ENCODE data around the gene GRID1. TPM values are rescaled to one million over a fixed set of nuclear protein-coding genes. Genes with fewer than 3 reads are reported as not detected.

Gene GRID1
- total RNA-seq, 1 experiment from 2014 or later = 0.37 TPM

DNA sequence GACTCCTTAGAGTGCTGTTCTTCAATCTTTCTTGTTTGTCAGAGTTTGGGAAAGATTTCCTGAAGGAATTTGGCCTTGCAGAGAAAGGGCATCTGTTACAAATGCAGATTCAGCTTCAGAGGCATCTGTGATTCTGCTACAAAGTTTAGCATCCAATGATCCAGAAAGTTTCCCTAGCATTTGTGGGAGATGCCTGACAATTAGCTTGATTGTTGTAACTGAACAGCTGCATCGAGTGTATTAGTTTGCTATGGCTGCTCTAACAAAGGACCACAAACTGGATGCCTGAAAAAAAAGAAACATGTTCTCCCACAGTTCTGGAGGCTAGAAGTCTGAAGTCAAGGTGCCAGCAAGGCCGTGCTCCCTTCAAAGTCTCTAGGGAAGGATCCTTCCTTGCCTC lies 365.1 kb downstream of the GRID1 start:
- POLR2A ChIA-PET = no interaction called here
- CTCF ChIA-PET = no interaction called here
- Mint-ChIP-seq H3K4me3 (no peak overlapping the region), H3K4me1 (no peaks in the 10 kb centered on the region), H3K27ac (no peak overlapping the region), H3K9me3 (peaks cover 13% of the 10 kb centered on the region), H3K27me3 (ENCODE audit: low read depth) (no peaks in the 10 kb centered on the region), H3K36me3 (no peaks in the 10 kb centered on the region)
- ATAC-seq = no peak
- TF ChIP-seq, protein P1, sequence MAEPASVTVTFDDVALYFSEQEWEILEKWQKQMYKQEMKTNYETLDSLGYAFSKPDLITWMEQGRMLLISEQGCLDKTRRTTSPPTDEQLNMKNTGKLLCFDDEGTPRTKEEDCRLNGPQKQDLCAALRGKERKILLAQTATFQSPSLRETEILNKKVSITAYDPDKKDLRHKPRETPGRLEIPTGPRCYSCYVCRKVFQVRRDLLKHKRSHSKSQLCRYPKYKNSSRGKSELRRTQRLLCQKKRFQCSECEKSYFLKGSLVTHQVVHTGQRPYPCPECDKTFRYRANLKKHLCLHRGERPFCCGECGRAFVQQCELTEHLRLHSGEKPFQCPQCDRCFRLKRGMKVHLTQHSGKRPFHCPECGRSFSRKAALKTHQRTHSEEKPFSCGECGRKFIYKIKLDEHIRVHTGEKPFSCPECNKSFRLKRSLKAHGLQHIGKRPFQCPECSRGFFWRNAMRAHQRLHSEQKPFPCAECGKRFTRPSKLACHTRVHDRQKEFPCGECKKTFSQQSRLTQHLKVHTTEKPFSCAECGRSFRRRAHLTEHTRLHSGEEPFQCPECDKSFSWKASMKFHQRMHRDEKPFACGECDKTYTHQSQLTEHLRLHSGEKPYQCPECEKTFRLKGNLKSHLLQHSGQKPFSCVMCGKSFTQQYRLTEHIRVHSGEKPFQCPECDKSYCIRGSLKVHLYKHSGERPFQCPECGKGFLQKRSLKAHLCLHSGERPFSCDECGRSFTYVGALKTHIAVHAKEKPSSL (CRISPR knock-in tag; conservative IDR thresholded peaks at IDR 0.05) = no peak
- TF ChIP-seq, protein P2, sequence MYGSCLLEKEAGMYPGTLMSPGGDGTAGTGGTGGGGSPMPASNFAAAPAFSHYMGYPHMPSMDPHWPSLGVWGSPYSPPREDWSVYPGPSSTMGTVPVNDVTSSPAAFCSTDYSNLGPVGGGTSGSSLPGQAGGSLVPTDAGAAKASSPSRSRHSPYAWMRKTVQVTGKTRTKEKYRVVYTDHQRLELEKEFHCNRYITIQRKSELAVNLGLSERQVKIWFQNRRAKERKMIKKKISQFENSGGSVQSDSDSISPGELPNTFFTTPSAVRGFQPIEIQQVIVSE (CRISPR knock-in tag; IDR thresholded peaks at IDR 0.05; ENCODE audit: borderline replicate concordance) = no peak
- TF ChIP-seq FOXJ3 (CRISPR knock-in tag; IDR thresholded peaks at IDR 0.05; ENCODE audit: borderline replicate concordance) (no peak), ELF4 (CRISPR knock-in tag; IDR thresholded peaks at IDR 0.05; ENCODE audit: low read depth) (no peak), SMAD4 (CRISPR knock-in tag; IDR thresholded peaks at IDR 0.05) (no peak), GABPB1 (CRISPR knock-in tag; IDR thresholded peaks at IDR 0.05) (no peak), ESRRA (CRISPR knock-in tag; IDR thresholded peaks at IDR 0.05; ENCODE audit: borderline replicate concordance) (no peak), ZNF263 (CRISPR knock-in tag; IDR thresholded peaks at IDR 0.05; ENCODE audit: low read depth) (no peak)
- TF ChIP-seq, protein P3, sequence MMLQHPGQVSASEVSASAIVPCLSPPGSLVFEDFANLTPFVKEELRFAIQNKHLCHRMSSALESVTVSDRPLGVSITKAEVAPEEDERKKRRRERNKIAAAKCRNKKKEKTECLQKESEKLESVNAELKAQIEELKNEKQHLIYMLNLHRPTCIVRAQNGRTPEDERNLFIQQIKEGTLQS (CRISPR knock-in tag; conservative IDR thresholded peaks at IDR 0.05) = no peak
- TF ChIP-seq, protein P4, sequence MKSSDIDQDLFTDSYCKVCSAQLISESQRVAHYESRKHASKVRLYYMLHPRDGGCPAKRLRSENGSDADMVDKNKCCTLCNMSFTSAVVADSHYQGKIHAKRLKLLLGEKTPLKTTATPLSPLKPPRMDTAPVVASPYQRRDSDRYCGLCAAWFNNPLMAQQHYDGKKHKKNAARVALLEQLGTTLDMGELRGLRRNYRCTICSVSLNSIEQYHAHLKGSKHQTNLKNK (CRISPR knock-in tag; IDR thresholded peaks at IDR 0.05) = no peak
- no peak for DNase-seq (ENCODE audit: low spot score)

DNA sequence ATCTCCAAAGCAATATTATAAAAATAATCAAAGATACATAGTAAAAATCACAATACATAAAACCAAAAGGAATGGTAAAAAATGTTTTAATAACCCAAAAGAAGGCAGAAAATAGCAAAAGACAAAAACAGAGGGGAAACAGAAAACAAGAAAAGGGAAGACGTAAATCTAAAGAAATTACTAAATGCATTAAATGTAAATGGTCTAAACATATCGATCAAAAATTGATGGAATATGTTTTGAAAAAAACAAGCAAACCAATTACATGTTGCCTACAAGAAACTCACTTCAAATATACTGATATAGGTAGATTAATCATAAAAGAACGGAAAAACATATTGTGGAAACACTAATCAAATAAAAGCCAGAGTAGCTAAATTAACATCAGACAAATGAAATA lies 369.1 kb downstream of the GRID1 start:
- ATAC-seq (no peak), DNase-seq (ENCODE audit: low spot score) (no peak)
- no peaks in the 10 kb centered on the region for H3K36me3 Mint-ChIP-seq
- POLR2A ChIA-PET = no interaction called here
- no peak for TF ChIP-seq CREM (CRISPR knock-in tag; IDR thresholded peaks at IDR 0.05)
- no peak for TF ChIP-seq ESRRA (CRISPR knock-in tag; IDR thresholded peaks at IDR 0.05; ENCODE audit: borderline replicate concordance)
- TF ChIP-seq OVOL2 (CRISPR knock-in tag; IDR thresholded peaks at IDR 0.05; ENCODE audit: borderline replicate concordance) = no peak
- no peak for TF ChIP-seq GRHL2 (CRISPR knock-in tag; IDR thresholded peaks at IDR 0.05; ENCODE audit: insufficient replicate concordance, severe bottlenecking)
- TF ChIP-seq, protein P5, sequence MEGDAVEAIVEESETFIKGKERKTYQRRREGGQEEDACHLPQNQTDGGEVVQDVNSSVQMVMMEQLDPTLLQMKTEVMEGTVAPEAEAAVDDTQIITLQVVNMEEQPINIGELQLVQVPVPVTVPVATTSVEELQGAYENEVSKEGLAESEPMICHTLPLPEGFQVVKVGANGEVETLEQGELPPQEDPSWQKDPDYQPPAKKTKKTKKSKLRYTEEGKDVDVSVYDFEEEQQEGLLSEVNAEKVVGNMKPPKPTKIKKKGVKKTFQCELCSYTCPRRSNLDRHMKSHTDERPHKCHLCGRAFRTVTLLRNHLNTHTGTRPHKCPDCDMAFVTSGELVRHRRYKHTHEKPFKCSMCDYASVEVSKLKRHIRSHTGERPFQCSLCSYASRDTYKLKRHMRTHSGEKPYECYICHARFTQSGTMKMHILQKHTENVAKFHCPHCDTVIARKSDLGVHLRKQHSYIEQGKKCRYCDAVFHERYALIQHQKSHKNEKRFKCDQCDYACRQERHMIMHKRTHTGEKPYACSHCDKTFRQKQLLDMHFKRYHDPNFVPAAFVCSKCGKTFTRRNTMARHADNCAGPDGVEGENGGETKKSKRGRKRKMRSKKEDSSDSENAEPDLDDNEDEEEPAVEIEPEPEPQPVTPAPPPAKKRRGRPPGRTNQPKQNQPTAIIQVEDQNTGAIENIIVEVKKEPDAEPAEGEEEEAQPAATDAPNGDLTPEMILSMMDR (IDR thresholded peaks at IDR 0.05) = no peak
- TF ChIP-seq, protein P6, sequence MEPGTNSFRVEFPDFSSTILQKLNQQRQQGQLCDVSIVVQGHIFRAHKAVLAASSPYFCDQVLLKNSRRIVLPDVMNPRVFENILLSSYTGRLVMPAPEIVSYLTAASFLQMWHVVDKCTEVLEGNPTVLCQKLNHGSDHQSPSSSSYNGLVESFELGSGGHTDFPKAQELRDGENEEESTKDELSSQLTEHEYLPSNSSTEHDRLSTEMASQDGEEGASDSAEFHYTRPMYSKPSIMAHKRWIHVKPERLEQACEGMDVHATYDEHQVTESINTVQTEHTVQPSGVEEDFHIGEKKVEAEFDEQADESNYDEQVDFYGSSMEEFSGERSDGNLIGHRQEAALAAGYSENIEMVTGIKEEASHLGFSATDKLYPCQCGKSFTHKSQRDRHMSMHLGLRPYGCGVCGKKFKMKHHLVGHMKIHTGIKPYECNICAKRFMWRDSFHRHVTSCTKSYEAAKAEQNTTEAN (CRISPR knock-in tag; IDR thresholded peaks at IDR 0.05) = no peak
- TF ChIP-seq, protein P7, sequence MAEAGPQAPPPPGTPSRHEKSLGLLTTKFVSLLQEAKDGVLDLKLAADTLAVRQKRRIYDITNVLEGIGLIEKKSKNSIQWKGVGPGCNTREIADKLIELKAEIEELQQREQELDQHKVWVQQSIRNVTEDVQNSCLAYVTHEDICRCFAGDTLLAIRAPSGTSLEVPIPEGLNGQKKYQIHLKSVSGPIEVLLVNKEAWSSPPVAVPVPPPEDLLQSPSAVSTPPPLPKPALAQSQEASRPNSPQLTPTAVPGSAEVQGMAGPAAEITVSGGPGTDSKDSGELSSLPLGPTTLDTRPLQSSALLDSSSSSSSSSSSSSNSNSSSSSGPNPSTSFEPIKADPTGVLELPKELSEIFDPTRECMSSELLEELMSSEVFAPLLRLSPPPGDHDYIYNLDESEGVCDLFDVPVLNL (CRISPR knock-in tag; IDR thresholded peaks at IDR 0.05; ENCODE audit: borderline replicate concordance, low read depth) = no peak
- TF ChIP-seq, protein P2 (CRISPR knock-in tag; IDR thresholded peaks at IDR 0.05; ENCODE audit: borderline replicate concordance) = no peak
- no peak for TF ChIP-seq ZNF396 (CRISPR knock-in tag; IDR thresholded peaks at IDR 0.05; ENCODE audit: borderline replicate concordance)
- TF ChIP-seq, protein P8, sequence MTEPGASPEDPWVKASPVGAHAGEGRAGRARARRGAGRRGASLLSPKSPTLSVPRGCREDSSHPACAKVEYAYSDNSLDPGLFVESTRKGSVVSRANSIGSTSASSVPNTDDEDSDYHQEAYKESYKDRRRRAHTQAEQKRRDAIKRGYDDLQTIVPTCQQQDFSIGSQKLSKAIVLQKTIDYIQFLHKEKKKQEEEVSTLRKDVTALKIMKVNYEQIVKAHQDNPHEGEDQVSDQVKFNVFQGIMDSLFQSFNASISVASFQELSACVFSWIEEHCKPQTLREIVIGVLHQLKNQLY (CRISPR knock-in tag; IDR thresholded peaks at IDR 0.05) = no peak
- TF ChIP-seq, protein P9, sequence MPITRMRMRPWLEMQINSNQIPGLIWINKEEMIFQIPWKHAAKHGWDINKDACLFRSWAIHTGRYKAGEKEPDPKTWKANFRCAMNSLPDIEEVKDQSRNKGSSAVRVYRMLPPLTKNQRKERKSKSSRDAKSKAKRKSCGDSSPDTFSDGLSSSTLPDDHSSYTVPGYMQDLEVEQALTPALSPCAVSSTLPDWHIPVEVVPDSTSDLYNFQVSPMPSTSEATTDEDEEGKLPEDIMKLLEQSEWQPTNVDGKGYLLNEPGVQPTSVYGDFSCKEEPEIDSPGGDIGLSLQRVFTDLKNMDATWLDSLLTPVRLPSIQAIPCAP (CRISPR knock-in tag; IDR thresholded peaks at IDR 0.05) = no peak
- TF ChIP-seq GABPB1 (CRISPR knock-in tag; IDR thresholded peaks at IDR 0.05) = no peak
- TF ChIP-seq FOXP1 (CRISPR knock-in tag; IDR thresholded peaks at IDR 0.05; ENCODE audit: borderline replicate concordance) = no peak
- TF ChIP-seq NFYB (CRISPR knock-in tag; conservative IDR thresholded peaks at IDR 0.05; ENCODE audit: low read depth) = no peak
- no peak for TF ChIP-seq EMX1 (CRISPR knock-in tag; IDR thresholded peaks at IDR 0.05)
- no peak for TF ChIP-seq SMAD3 (CRISPR knock-in tag; IDR thresholded peaks at IDR 0.05; ENCODE audit: borderline replicate concordance)
- no peak for TF ChIP-seq PRRX2 (CRISPR knock-in tag; IDR thresholded peaks at IDR 0.05)
- no peak for TF ChIP-seq ZNF232 (CRISPR knock-in tag; IDR thresholded peaks at IDR 0.05)
- no peak overlapping the region for H3K4me3 Mint-ChIP-seq
- H3K9me3 Mint-ChIP-seq = peaks cover 13% of the 10 kb centered on the region
- H3K27ac Mint-ChIP-seq = no peak overlapping the region
- no peaks in the 10 kb centered on the region for H3K27me3 Mint-ChIP-seq (ENCODE audit: low read depth)
- CTCF ChIA-PET = no interaction called here
- H3K4me1 Mint-ChIP-seq = no peaks in the 10 kb centered on the region

Measured in WTC11 (cell line).